Astrocyte of the spinal cord (primary cell): ENCODE data around the gene VPREB1.
"Not testable (repeated sequence)": the region's sequence is repeated elsewhere in the genome, so short reads cannot be mapped to it uniquely, and the experiment has no call there.

Source experiments
- DNase-seq: peaks from one replicate; pipeline ENCODE4 v3.0.0; 2011; ENCODE audit warnings: low read depth, low spot score
- H3K4me3 ChIP-seq: 2 replicates; pipeline ENCODE4 v1.5.1; 2011; ENCODE audit warnings: low read depth, mild to moderate bottlenecking, low read length, moderate library complexity
- CTCF ChIP-seq: IDR thresholded peaks from 2 replicates; pipeline ENCODE4 v1.5.1; 2012; ENCODE audit warnings: low read depth, mild to moderate bottlenecking, low read length, inconsistent platforms
- in situ Hi-C: cut with HindIII; loops from 2 replicates; pipeline ENCODE4 v1.10.0; 2017; ENCODE audit warnings: low sequenced_read_pairs

Gene VPREB1

GRCh38 chr22:22207845-22208564, 36.6 kb upstream of the VPREB1 start:
- TF ChIP-seq CTCF: peak; percentile 82
- in situ Hi-C loops: no loop called here

DNA sequence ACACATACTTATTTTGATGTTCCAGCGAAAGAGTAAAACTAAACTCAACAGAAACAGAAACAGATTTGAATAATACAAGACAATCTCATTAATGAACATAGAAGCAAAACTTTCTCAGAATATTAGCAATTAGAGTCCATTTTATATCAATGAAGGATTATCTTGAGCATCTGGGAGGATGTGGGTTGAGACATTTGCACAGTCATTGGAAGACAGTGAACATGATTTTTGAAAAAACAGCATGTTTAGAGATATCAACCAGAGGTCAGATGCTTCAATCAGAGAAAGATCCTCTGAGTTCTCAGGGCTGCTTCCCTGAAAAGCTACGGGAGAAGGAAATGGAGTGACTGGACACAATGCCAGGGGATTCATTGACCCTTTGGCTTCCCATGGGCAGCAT, 35.9 kb upstream of the VPREB1 start:
- in situ Hi-C loops: no loop called here
- no peak for TF ChIP-seq CTCF
- H3K4me3 ChIP-seq: no peak overlapping the region
- no peak for DNase-seq

More at GRCh38 chr22:22207845-22208564, 36.6 kb upstream of the VPREB1 start:
- no peak overlapping the region for H3K4me3 ChIP-seq
- peak; percentile 69 for DNase-seq

GRCh38 chr22:22209080-22209640, 35.4 kb upstream of the VPREB1 start:
- DNase-seq, in situ Hi-C loops, H3K4me3 ChIP-seq: not testable (repeated sequence)

DNA sequence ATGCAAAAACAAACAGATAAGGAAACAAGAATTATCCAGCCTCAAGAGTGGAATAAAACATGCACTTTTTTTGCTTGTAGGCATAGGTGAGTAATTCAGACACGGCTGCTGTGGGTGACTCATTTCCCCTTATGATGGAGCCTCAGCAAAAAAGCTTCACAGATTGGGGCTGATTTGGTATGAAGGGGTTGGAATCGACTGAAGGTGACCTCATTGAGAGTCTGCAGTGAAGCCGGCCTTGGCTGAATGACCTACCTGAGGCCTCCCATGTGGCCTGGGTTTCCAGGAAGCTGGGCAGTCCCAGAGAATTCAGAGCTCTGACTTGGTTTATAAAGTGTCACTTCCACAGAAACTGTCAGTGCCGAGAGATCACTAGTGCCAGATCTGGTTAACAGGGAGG, 34.2 kb upstream of the VPREB1 start:
- no peak overlapping the region for H3K4me3 ChIP-seq
- no peak for TF ChIP-seq CTCF
- in situ Hi-C loops: no loop called here
- peak; percentile 61 for DNase-seq

- in situ Hi-C loops: no loop called here
- DNase-seq: no peak
- no peak for TF ChIP-seq CTCF
- H3K4me3 ChIP-seq: no peak overlapping the region
Observed at GRCh38 chr22:22210889-22211833, 33.4 kb upstream of the VPREB1 start.

- H3K4me3 ChIP-seq: no peak overlapping the region
- DNase-seq: no peak
- TF ChIP-seq CTCF: no peak
- in situ Hi-C loops: no loop called here
Observed at GRCh38 chr22:22213231-22213630, 31.4 kb upstream of the VPREB1 start.
